ENCODE data around the gene EDRF1.

Gene EDRF1

DNA sequence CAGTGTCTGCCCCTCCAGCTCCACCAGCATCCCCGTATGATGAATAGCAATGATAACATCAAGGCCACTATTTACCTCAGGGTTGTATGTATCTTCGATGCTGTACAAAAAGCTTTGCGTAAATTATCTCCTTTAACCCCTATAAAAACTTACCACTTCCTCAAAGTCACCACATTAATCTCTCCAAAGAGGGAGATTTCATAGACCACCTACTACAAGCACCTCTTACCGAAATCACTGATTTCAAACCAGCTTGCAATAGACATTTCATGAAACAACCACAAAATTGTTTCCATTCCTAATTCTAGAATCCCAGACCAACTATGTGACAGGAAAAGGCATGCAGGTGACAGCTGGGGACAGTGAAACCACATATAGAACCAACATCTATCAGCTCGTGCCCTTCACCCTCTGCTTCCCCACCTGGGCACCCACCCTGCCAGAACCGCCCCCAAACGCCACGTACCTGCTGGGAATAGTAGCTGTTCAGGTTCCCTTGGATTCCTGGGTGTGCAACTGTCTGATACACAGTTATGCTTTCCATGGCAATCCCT, 76.2 kb downstream of the EDRF1 start:
- no peak for DNase-seq

DNA sequence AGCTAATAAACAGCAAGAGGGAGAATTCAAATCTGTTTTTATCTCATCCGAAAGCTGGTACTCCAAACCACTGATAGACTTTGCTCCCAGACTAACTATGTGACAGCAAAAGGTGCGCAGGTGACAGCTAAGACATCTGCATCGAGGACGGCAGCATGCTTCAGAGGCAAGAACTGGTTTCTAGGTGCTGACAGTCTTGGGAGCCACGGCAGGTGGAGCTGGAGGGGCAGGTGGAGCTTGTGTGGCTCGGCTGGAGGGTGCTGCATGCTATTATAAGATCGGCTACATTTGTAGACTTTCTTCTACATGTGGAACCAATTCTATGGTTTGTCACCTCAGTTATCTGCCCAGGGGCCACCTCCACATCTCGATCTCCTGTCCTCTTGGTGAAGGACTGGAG, 77.9 kb downstream of the EDRF1 start:
- no peak for DNase-seq

GRCh38 chr10:125797994-125798662, 78.6 kb downstream of the EDRF1 start:
- no peak for DNase-seq

GRCh38 chr10:125799451-125800182, 80.1 kb downstream of the EDRF1 start:
- no peak for DNase-seq

- DNase-seq: no peak
These were observed 82.1 kb downstream of the EDRF1 start for GRCh38 chr10:125801574-125801973.

- DNase-seq: no peak
These were observed 82.6 kb downstream of the EDRF1 start for GRCh38 chr10:125802131-125802530.

DNA sequence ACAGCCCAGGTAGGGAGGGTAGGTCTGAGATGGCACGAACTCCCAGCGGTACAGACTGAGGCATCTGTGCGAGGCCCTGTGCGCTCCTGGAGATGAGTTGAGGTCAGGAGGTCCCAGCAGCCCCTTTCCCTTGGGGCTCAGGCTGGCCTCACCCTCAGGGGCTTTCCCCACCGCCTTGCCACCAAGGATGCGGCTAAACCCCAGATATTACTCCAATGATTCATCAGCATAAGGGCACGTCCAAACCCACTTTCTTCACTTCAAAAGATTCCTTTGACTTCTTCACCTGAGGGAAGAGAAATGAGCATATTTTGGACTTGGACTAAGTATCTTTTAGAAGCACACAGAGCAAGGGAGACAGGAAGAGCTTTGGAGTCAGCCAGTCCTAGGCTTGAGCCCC, 83.2 kb downstream of the EDRF1 start:
- DNase-seq: no peak

GRCh38 chr10:125808047-125808446, 88.5 kb downstream of the EDRF1 start:
- no peak for DNase-seq

DNA sequence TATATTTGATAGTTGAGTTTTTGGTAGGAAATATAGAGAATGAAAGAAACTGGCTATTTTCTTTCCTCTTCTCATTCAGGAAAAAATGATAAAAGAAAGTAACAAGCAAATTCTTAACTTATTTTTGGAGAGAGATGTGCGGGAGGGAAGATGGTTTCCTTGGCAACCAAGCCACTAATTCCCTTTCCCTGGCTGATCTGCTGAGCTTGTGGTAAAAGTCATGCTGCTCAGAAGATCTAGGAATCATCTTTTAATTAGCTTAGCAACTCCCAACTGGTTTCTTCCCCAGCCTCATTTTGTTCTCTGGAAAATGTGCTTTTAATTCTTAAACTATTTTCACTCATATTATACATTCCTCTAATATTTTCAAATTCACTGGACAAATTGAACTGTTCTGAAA, 91.7 kb downstream of the EDRF1 start:
- no peak for DNase-seq

DNA sequence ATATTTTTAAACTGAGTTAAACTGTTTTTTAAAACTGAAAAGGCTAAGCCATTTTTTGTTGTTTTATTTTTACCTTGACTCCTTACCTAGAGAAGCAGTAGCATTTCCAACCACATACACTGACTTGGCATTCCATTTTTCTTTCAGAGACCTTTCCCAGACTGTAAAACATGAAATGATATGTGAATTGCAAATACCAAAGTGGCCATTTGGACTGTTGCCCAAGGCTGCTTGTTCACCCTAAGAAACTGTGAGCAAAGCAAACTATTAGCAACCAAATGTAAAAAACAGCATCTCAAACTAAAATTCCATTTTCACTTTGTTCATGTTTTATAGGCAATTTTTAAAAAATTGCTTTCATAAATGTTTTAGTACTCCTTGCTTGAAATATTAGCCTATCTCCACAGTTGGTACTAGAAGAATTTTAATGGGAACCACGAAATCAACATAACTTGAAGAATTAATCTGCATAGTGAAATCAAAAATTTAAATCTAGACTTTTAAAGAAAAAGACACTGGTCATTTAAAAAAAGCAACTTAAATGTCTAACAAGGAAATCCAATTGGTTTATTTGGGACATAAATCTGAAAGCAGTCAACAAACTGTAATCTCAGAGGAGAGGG, 92.7 kb downstream of the EDRF1 start:
- DNase-seq: no peak

All from GDM1 (cell line).